ENCODE results near the gene ZCCHC7.

- no peak for TF ChIP-seq CTCF (IDR thresholded peaks at IDR 0.05; ENCODE audit: insufficient read depth, low read depth, low read length)
- no peak for TF ChIP-seq EZH2 (IDR thresholded peaks at IDR 0.05; ENCODE audit: insufficient read depth, low read length)
Observed at GRCh38 chr9:37293664-37294524, 173.5 kb downstream of the ZCCHC7 start.

Data from astrocyte (in vitro differentiated cells and primary cell).